SU-DHL-6 (cell line): ENCODE results near the gene CELF5.
"Not testable (repeated sequence)": the region's sequence is repeated elsewhere in the genome, so short reads cannot be mapped to it uniquely, and the experiment has no call there.

Source experiments
- EZH2phosphoT487 ChIP-seq: fragments of 200-600 bp; sonication (generic), shearing (Covaris generic); conservative IDR thresholded peaks from 2 replicates; pipeline ENCODE4 v1.6.1; 2018; ENCODE audit warnings: mild to moderate bottlenecking, antibody characterized with exemption, low read length, moderate library complexity, mixed read lengths
- TF ChIP-seq, protein P1 (sequence below): fragments of 200-600 bp; sonication (generic); IDR thresholded peaks from one replicate; pipeline ENCODE4 v1.5.1; 2017; ENCODE audit warnings: antibody characterized with exemption, mild to moderate bottlenecking, low read length, moderate library complexity; ENCODE audit not compliant: insufficient read depth, poor library complexity, severe bottlenecking

DNA sequence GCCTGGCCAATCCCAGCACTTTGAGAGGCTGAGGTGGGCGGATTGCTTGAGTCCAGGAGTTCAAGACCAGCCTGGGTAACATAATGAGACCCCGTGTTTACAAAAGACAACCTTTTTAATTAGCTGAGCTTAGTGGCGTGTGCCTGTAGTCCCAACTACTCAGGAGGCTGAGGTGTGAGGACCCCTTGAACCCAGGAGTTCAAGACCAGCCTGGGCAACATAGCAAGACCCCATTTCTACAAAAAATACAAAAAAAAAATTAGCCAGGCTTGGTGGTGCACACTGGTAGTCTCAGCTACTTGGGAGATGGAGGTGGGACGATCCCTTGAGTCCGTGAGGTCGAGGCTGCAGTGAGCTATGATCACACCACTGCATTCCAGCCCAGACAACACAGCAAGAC is 66.4 kb downstream of the CELF5 start:
- TF ChIP-seq, protein P1, sequence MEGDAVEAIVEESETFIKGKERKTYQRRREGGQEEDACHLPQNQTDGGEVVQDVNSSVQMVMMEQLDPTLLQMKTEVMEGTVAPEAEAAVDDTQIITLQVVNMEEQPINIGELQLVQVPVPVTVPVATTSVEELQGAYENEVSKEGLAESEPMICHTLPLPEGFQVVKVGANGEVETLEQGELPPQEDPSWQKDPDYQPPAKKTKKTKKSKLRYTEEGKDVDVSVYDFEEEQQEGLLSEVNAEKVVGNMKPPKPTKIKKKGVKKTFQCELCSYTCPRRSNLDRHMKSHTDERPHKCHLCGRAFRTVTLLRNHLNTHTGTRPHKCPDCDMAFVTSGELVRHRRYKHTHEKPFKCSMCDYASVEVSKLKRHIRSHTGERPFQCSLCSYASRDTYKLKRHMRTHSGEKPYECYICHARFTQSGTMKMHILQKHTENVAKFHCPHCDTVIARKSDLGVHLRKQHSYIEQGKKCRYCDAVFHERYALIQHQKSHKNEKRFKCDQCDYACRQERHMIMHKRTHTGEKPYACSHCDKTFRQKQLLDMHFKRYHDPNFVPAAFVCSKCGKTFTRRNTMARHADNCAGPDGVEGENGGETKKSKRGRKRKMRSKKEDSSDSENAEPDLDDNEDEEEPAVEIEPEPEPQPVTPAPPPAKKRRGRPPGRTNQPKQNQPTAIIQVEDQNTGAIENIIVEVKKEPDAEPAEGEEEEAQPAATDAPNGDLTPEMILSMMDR, result not testable (repeated sequence)
- not testable (repeated sequence) for TF ChIP-seq EZH2phosphoT487
